Mesenchymal stem cell (in vitro differentiated cells and primary cell): ENCODE results near the gene FARS2.

ENCODE experiments used
- DNase-seq: peaks from one replicate; pipeline ENCODE4 v3.0.0-alpha.2; 2013
- H2AFZ ChIP-seq: one replicate; pipeline ENCODE4 v1.6.1; 2013; ENCODE audit warnings: low read depth, mild to moderate bottlenecking, control low read depth, inconsistent platforms, low read length, moderate library complexity
- H2AK5ac ChIP-seq: 2 replicates; pipeline ENCODE4 v1.6.1; 2013; ENCODE audit warnings: low read length, moderate library complexity, mild to moderate bottlenecking, inconsistent platforms; ENCODE audit not compliant: severe bottlenecking
- H2BK120ac ChIP-seq: one replicate; pipeline ENCODE4 v1.6.1; 2013; ENCODE audit warnings: low read depth, mild to moderate bottlenecking, inconsistent platforms, low read length, moderate library complexity
- H2BK12ac ChIP-seq, 2 experiments: one replicate each; pipeline ENCODE4 v1.6.1; 2013; ENCODE audit warnings: inconsistent platforms in 2 of 2, low read length in 2 of 2, mild to moderate bottlenecking in 2 of 2, moderate library complexity in 2 of 2, control low read depth in 1 of 2
- H2BK15ac ChIP-seq: one replicate; pipeline ENCODE4 v1.6.1; 2013; ENCODE audit warnings: mild to moderate bottlenecking, low read depth, inconsistent platforms; ENCODE audit not compliant: poor library complexity, severe bottlenecking
- H2BK5ac ChIP-seq: 2 replicates; pipeline ENCODE4 v1.6.1; 2013; ENCODE audit warnings: low read depth, mild to moderate bottlenecking, low read length, control low read depth, inconsistent platforms; ENCODE audit not compliant: poor library complexity, severe bottlenecking
- H3K14ac ChIP-seq, 2 experiments: one replicate each; pipeline ENCODE4 v1.6.1; 2013; ENCODE audit warnings: inconsistent platforms in 2 of 2, low read length in 2 of 2, control low read depth in 1 of 2, mild to moderate bottlenecking in 1 of 2, moderate library complexity in 1 of 2
- H3K18ac ChIP-seq, 2 experiments: one replicate each; pipeline ENCODE4 v1.6.1; 2013; ENCODE audit warnings: inconsistent platforms in 2 of 2, low read length in 2 of 2, control low read depth in 1 of 2, low read depth in 1 of 2, mild to moderate bottlenecking in 1 of 2
- H3K23ac ChIP-seq, 2 experiments: one replicate each; pipeline ENCODE4 v1.6.1; 2013; ENCODE audit warnings: inconsistent platforms in 2 of 2, low read length in 2 of 2, mild to moderate bottlenecking in 2 of 2, moderate library complexity in 2 of 2, control low read depth in 1 of 2
- H3K27ac ChIP-seq: 2 replicates; pipeline ENCODE4 v1.5.1; 2013; ENCODE audit warnings: mild to moderate bottlenecking, moderate library complexity, low read length, control low read depth, inconsistent platforms; ENCODE audit not compliant: poor library complexity, severe bottlenecking
- H3K27me3 ChIP-seq, 2 experiments: 2 replicates each; pipeline versions ENCODE4 v1.6.1 to v1.7.0; 2013; ENCODE audit warnings: low read length in 2 of 2, mild to moderate bottlenecking in 2 of 2, moderate library complexity in 2 of 2, control low read depth in 1 of 2, inconsistent platforms in 1 of 2; ENCODE audit not compliant: control insufficient read depth in 1 of 2, insufficient read depth in 1 of 2
- H3K36me3 ChIP-seq, 2 experiments: 2 replicates each; pipeline versions ENCODE4 v1.6.1 to v1.7.0; 2013; ENCODE audit warnings: low read length in 2 of 2, control low read depth in 1 of 2, inconsistent platforms in 1 of 2, low read depth in 1 of 2, mild to moderate bottlenecking in 1 of 2; ENCODE audit not compliant: insufficient read depth in 2 of 2, control insufficient read depth in 1 of 2
- H3K4ac ChIP-seq, 2 experiments: one replicate each; pipeline ENCODE4 v1.6.1; 2013; ENCODE audit warnings: inconsistent platforms in 2 of 2, low read length in 2 of 2, mild to moderate bottlenecking in 2 of 2, moderate library complexity in 2 of 2, control low read depth in 1 of 2, low read depth in 1 of 2
- H3K4me1 ChIP-seq: 2 replicates; pipeline ENCODE4 v1.6.1; 2013; ENCODE audit warnings: low read depth, low read length, control low read depth; ENCODE audit not compliant: control insufficient read depth, insufficient read depth
- H3K4me2 ChIP-seq: 2 replicates; pipeline ENCODE4 v1.6.1; 2013; ENCODE audit warnings: low read length, mild to moderate bottlenecking, inconsistent platforms; ENCODE audit not compliant: poor library complexity, severe bottlenecking
- H3K4me3 ChIP-seq, 2 experiments: 2 replicates each; pipeline versions ENCODE4 v1.5.1 to v1.7.0; 2013; ENCODE audit warnings: low read length in 2 of 2, mild to moderate bottlenecking in 2 of 2, control low read depth in 1 of 2, low read depth in 1 of 2; ENCODE audit not compliant: insufficient read depth in 1 of 2
- H3K79me1 ChIP-seq: replicated peaks from 2 replicates; pipeline ENCODE4 v1.6.1; 2013; ENCODE audit warnings: mild to moderate bottlenecking, control low read depth, low read length, inconsistent platforms; ENCODE audit not compliant: poor library complexity, severe bottlenecking
- H3K9ac ChIP-seq: 2 replicates; pipeline ENCODE4 v1.7.0; 2013; ENCODE audit warnings: mild to moderate bottlenecking, low read length, moderate library complexity
- H3K9me3 ChIP-seq: 2 replicates; pipeline ENCODE4 v1.7.0; 2013; ENCODE audit warnings: mild to moderate bottlenecking, low read length; ENCODE audit not compliant: control insufficient read depth
- H4K8ac ChIP-seq: one replicate; pipeline ENCODE4 v1.6.1; 2013; ENCODE audit warnings: inconsistent platforms, mild to moderate bottlenecking, low read length, moderate library complexity
- H4K91ac ChIP-seq: one replicate; pipeline ENCODE4 v1.6.1; 2013; ENCODE audit warnings: mild to moderate bottlenecking, low read length, inconsistent platforms
- WGBS: methylation state at CpG from one replicate; pipeline ENCODE4 v1.1.7; 2013; ENCODE audit warnings: mixed read lengths; 5-methylcytosine and 5-hydroxymethylcytosine counted together

Gene FARS2

DNA sequence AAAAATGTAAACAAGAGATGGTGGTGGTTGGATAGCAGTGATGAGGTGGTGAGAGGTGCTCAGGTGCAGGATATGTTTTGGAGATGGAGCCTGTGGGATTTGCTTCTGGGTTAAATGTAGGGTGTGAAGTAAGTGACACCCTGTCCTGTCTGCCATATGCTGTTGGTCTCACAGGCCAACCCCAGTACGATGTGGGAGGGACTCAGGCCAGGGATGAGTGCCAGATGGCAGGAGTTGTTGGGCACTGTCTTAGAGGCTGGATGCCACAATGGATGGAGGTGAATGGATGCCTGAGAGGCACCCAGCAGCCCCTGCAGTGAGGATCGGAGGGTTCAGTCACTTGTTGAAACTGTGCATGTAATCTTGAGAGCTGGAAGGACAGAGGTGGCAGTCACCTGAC, 486.1 kb downstream of the FARS2 start:
- peak overlapping the region in 1 of 2 experiments; percentile 19 for H3K14ac ChIP-seq
- no peak overlapping the region for H2BK5ac ChIP-seq

DNA sequence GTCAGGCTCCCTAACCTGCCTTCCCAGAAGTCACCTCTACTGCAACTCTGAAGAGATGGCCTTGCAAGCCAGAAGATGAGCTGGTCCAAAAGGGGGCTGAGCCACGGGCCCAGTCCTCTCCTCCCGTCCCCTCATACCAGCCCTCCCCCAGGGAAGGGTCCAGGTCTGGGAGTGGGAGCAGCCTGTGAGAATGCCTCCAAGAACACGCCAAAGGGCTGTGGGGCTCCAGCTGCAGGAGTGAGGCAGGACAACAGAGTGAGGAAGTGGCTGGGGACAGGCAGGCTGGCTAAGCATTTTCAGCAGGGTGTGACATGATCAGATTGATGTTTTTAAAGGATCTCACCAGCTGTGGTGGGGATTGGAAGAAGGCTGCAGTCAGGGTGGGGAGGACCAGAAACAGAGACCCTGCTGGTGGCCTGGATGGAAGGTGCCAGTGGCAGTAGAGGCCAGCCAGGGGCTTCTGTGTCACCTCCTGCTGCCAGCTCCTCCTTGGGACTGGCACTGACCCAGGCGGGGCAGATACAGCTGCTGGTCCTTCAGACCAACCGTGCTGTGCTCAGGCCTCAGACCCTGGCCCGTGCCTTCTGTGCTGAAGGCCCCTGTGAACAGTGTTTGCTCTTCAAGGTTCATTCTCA, 487.8 kb downstream of the FARS2 start:
- H3K79me1 ChIP-seq, result no peaks in the 10 kb centered on the region
- no peak overlapping the region for H3K4me3 ChIP-seq
- H2BK120ac ChIP-seq, result peak overlapping the region; percentile 11
- WGBS, result 89% methylated on average over 5 of the region's 6 CpGs
- peak overlapping the region; percentile 64 for H2BK15ac ChIP-seq
- no peak overlapping the region for H2AFZ ChIP-seq
- no peak overlapping the region for H4K8ac ChIP-seq
- H3K27me3 ChIP-seq, result no peaks in the 10 kb centered on the region
- peak overlapping the region in 1 of 2 experiments; percentile 76 for H2BK12ac ChIP-seq
- H4K91ac ChIP-seq, result no peak overlapping the region
- no peaks in the 10 kb centered on the region for H3K36me3 ChIP-seq
- no peak overlapping the region for H3K27ac ChIP-seq
- H3K4ac ChIP-seq, result peak overlapping the region in 1 of 2 experiments; percentile 69
- no peak overlapping the region for H2AK5ac ChIP-seq
- peak overlapping the region in 1 of 2 experiments; percentile 19 for H3K14ac ChIP-seq
- H3K9me3 ChIP-seq, result peaks cover 10% of the 10 kb centered on the region
- H3K4me2 ChIP-seq, result no peak overlapping the region
- no peak for DNase-seq
- peak overlapping the region in 1 of 2 experiments; percentile 73 for H3K18ac ChIP-seq
- no peak overlapping the region for H3K9ac ChIP-seq
- no peak overlapping the region for H3K23ac ChIP-seq
- peaks cover 5% of the 10 kb centered on the region for H3K4me1 ChIP-seq
- H2BK5ac ChIP-seq, result no peak overlapping the region

More for the DNA sequence above, 486.1 kb downstream of the FARS2 start:
- Histone ChIP-seq H3K18ac (peak overlapping the region in 1 of 2 experiments; percentile 1), H3K27ac (no peak overlapping the region), H2BK12ac (no peak overlapping the region), H3K4ac (no peak overlapping the region), H4K8ac (no peak overlapping the region), H2BK15ac (no peak overlapping the region), H3K23ac (no peak overlapping the region), H3K27me3 (no peaks in the 10 kb centered on the region), H3K4me1 (peaks cover 5% of the 10 kb centered on the region), H4K91ac (no peak overlapping the region), H3K9ac (no peak overlapping the region), H2AK5ac (no peak overlapping the region), H3K4me3 (no peak overlapping the region), H2BK120ac (no peak overlapping the region), H3K79me1 (no peaks in the 10 kb centered on the region), H3K9me3 (no peaks in the 10 kb centered on the region), H3K36me3 (no peaks in the 10 kb centered on the region), H3K4me2 (no peak overlapping the region), H2AFZ (no peak overlapping the region)
- 88% methylated on average over 1 of the region's 2 CpGs for WGBS
- no peak for DNase-seq

DNA sequence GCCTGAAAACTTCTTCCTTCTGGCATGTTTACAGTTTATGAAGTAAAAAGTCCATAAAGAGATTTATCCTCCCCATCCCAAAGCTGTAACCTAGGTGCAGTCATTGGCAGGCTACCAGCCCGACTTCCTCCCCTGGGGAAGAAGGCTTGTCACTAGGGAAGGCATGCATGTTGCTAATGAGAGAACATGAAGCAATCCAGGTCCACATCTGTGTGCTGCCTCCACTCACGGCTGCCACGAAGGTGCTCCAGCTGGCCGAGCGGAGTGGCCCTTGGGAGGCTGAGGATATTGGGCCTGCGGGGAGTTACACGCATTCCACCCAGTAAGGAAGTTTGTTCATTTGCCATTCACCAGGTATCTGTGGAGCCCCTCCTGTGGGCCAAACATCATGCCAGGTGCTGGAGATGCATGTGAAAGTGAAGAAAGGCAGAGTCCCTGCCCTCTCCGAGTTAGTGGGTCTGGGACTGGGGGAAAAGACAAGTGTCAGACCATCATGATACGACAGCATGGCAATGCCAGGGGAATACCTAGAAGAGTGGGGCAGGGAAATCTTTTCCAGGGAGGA, 488.4 kb downstream of the FARS2 start:
- Histone ChIP-seq H3K14ac (peak overlapping the region in 1 of 2 experiments; percentile 61), H3K4me2 (no peak overlapping the region), H3K23ac (no peak overlapping the region), H3K18ac (peak overlapping the region; percentile 9 to 73), H3K9ac (no peak overlapping the region), H2AFZ (no peak overlapping the region), H2BK5ac (no peak overlapping the region), H3K4me1 (peaks cover 5% of the 10 kb centered on the region), H3K9me3 (peaks cover 16% of the 10 kb centered on the region), H3K36me3 (no peaks in the 10 kb centered on the region), H2BK15ac (no peak overlapping the region), H3K27ac (no peak overlapping the region), H3K4ac (peak overlapping the region in 1 of 2 experiments; percentile 50), H2BK12ac (peak overlapping the region in 1 of 2 experiments; percentile 90), H3K79me1 (no peaks in the 10 kb centered on the region), H3K4me3 (no peak overlapping the region), H4K8ac (peak overlapping the region; percentile 42), H3K27me3 (no peaks in the 10 kb centered on the region), H2BK120ac (no peak overlapping the region), H2AK5ac (no peak overlapping the region), H4K91ac (peak overlapping the region; percentile 64)
- WGBS, result 96% methylated on average over 9 of the region's 9 CpGs
- no peak for DNase-seq

DNA sequence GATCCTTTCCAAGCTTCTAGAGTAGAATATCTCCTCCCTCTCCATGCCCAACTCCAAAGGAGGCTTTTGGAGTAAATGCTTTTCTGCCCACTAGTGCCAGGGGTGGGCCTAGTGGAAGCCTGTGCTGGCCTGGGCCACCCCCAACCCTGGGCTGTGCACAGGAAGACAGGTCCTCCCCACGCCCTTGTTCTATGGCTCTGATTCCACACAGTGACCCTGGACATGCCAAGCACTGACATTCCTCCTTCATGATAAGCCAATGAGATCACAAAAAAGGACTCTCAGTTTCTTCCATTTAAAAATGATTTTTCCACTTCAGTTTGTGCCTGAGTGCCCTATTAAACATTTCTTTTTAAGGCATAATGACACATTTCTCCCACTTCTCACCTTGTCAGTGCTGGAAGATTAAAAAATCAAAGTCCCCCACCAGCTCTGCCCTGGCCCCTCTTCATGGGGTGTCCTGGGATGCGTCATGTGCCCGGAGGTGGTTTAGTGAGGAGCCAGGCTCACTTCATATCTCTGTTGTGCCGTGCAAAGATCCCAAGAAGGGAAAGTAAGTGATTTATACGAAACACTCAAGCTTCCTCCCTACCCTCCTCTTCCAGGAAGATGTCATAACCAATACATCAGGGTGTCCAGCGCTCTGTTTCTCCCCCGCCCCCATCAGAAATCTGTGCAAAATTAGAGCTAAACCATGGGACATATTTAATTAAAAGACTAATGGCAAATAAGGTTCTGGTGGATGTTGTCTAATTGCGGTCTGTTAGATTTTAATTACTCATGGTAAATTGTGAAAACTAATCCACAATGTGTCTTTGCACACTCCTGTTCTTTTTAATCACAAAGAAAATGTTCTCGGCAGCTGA, 490.4 kb downstream of the FARS2 start:
- H3K36me3 ChIP-seq, result no peaks in the 10 kb centered on the region
- H3K79me1 ChIP-seq, result no peaks in the 10 kb centered on the region

More for the DNA sequence above, 490.4 kb downstream of the FARS2 start:
- H4K91ac ChIP-seq, result peak overlapping the region; percentile 96
- H3K9ac ChIP-seq, result peak overlapping the region; percentile 34
- peak overlapping the region; percentile 97 for H2BK120ac ChIP-seq
- peak overlapping the region; percentile 92 to 99 for H3K18ac ChIP-seq
- H3K23ac ChIP-seq, result no peak overlapping the region
- whole genome bisulfite sequencing, result 34% methylated on average over 3 of the region's 9 CpGs
- H2AK5ac ChIP-seq, result no peak overlapping the region
- H3K27ac ChIP-seq, result no peak overlapping the region
- H2BK12ac ChIP-seq, result peak overlapping the region; percentile 94 to 97
- no peaks in the 10 kb centered on the region for H3K27me3 ChIP-seq
- no peak overlapping the region for H2BK5ac ChIP-seq
- H2BK15ac ChIP-seq, result peak overlapping the region; percentile 71
- H2AFZ ChIP-seq, result no peak overlapping the region
- peak overlapping the region; percentile 92 to 97 for H3K4ac ChIP-seq
- no peak overlapping the region for H3K14ac ChIP-seq
- H4K8ac ChIP-seq, result peak overlapping the region; percentile 90
- H3K9me3 ChIP-seq, result peaks cover 27% of the 10 kb centered on the region
- H3K4me2 ChIP-seq, result no peak overlapping the region
- DNase-seq, result peak; percentile 84
- H3K4me3 ChIP-seq, result peak overlapping the region in 1 of 2 experiments; percentile 25
- peaks cover 5% of the 10 kb centered on the region for H3K4me1 ChIP-seq
